ENCODE measurements around the gene PREB.

Gene PREB

DNA sequence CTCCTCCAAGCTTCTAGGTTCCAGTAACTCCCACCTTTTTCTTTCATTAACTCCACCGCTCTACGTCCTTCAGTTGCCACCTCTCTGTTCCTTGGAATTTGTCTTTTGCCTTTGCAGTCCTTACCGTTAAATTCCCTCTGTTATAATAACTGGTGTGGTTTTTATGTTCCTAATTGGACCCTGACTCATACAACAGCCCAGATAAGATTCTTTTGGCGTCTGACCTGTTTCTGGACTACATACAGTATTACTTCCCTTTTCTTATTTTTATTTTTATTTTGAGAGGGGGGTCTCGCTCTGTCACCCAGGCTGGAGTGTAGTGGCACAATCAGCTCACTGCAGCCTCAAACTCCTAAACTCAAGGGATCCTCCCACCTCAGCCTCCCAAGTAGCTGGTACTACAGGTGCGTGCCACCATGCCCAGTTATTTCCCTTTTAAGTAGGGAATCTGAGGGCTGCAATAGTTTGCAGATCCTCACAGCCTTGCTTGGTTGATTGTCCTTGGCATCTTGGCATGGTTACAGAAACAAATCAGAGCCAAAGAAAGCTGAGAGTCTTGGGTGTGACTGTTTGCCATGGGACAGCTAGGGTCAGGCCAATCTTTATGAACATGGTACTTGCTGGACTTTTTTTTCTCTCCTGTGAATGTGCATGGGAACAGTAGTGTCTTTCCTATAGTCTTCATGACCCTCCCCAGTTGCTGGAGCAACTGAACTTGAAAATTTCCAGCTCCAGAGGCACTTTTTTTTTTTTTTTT is 36.3 kb upstream of the PREB start:
- Histone ChIP-seq H3K9ac (ENCODE audit: low read depth, low read length) (no peak overlapping the region), H3K4me1 (ENCODE audit: insufficient read depth, low read length) (peaks cover 4% of the 10 kb centered on the region), H3K9me3 (ENCODE audit: insufficient read depth, low read length, severe bottlenecking) (no peaks in the 10 kb centered on the region), H4K20me1 (ENCODE audit: insufficient read depth, low read length) (no peaks in the 10 kb centered on the region), H3K4me3 (ENCODE audit: low read depth in 1 of 2, low read length in 2 of 2) (no peak overlapping the region), H3K27me3 (ENCODE audit: insufficient read depth, low read length, poor library complexity) (peaks cover 26% of the 10 kb centered on the region), H3K36me3 (ENCODE audit: insufficient read depth, low read length) (no peaks in the 10 kb centered on the region), H3K4me2 (ENCODE audit: insufficient read depth, low read length) (peak overlapping the region; percentile 58; the same call in 1 of the 2 replicates), H2AFZ (ENCODE audit: low read depth, low read length) (peak overlapping the region; percentile 42; the same call in 1 of the 2 replicates), H3K79me2 (ENCODE audit: insufficient read depth, low read length) (no peaks in the 10 kb centered on the region), H3K27ac (ENCODE audit: low read length) (no peak overlapping the region)
- DNase-seq (no peak), ATAC-seq (ENCODE audit: insufficient read depth, low read depth) (no peak)
- TF ChIP-seq EZH2 (IDR thresholded peaks at IDR 0.05; ENCODE audit: borderline replicate concordance, low read depth, low read length, severe bottlenecking): no peak
- TF ChIP-seq, protein P1, sequence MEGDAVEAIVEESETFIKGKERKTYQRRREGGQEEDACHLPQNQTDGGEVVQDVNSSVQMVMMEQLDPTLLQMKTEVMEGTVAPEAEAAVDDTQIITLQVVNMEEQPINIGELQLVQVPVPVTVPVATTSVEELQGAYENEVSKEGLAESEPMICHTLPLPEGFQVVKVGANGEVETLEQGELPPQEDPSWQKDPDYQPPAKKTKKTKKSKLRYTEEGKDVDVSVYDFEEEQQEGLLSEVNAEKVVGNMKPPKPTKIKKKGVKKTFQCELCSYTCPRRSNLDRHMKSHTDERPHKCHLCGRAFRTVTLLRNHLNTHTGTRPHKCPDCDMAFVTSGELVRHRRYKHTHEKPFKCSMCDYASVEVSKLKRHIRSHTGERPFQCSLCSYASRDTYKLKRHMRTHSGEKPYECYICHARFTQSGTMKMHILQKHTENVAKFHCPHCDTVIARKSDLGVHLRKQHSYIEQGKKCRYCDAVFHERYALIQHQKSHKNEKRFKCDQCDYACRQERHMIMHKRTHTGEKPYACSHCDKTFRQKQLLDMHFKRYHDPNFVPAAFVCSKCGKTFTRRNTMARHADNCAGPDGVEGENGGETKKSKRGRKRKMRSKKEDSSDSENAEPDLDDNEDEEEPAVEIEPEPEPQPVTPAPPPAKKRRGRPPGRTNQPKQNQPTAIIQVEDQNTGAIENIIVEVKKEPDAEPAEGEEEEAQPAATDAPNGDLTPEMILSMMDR (IDR thresholded peaks at IDR 0.05; ENCODE audit: borderline replicate concordance, extremely low read depth, low read length, poor library complexity, severe bottlenecking): no peak

DNA sequence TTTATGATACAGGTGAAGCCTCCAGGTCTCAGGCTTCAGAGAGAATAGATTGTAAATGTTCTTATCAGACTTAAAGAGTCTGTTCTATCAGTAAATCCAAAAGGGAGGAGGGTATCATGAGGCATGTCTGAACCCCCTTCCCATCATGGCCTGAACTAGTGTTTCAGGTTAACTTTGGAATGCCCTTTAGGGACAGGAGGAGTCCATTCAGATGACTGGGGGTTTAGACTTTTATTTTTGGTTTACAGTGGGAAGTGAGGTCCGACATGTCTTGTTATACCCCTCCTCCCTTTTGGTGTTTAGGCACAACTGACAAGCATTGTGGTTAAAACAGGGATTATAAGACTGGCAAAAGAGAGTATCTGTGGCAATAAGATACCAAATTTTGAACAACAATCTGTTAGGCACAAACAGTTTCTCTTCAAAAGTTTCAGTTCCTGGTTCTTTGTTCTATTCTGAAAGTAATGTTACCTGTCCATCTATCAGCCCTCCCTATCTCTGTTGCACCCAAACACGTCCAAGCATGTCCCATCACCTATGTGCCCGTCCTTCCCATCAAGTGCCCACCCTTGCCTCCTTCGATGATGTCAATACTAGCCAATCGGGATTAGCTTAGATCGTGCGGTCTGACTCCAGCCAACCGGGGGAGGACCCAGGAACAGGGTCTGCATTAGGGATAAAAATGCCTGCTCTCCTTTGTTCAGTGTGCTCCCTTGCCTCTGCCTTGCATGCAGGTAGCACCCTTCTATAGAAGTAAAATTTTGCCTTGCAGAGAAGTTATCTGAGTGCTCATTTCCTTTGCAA is 30.7 kb upstream of the PREB start:
- H3K79me2 ChIP-seq (ENCODE audit: insufficient read depth, low read length): no peaks in the 10 kb centered on the region
- peaks cover 3% of the 10 kb centered on the region for H3K27me3 ChIP-seq (ENCODE audit: insufficient read depth, low read length, poor library complexity)
- no peak overlapping the region for H3K27ac ChIP-seq (ENCODE audit: low read length)
- H4K20me1 ChIP-seq (ENCODE audit: insufficient read depth, low read length): no peaks in the 10 kb centered on the region
- no peak for ATAC-seq (ENCODE audit: insufficient read depth, low read depth)
- no peaks in the 10 kb centered on the region for H3K36me3 ChIP-seq (ENCODE audit: insufficient read depth, low read length)
- no peak for DNase-seq
- TF ChIP-seq, protein P1 (IDR thresholded peaks at IDR 0.05; ENCODE audit: borderline replicate concordance, extremely low read depth, low read length, poor library complexity, severe bottlenecking): no peak
- TF ChIP-seq EZH2 (IDR thresholded peaks at IDR 0.05; ENCODE audit: borderline replicate concordance, low read depth, low read length, severe bottlenecking): no peak
- H3K9me3 ChIP-seq (ENCODE audit: insufficient read depth, low read length, severe bottlenecking): no peaks in the 10 kb centered on the region
- no peak overlapping the region for H2AFZ ChIP-seq (ENCODE audit: low read depth, low read length)
- no peak overlapping the region for H3K4me2 ChIP-seq (ENCODE audit: insufficient read depth, low read length)
- H3K4me3 ChIP-seq (ENCODE audit: low read depth in 1 of 2, low read length in 2 of 2): no peak overlapping the region
- no peak overlapping the region for H3K9ac ChIP-seq (ENCODE audit: low read depth, low read length)
- peaks cover 3% of the 10 kb centered on the region for H3K4me1 ChIP-seq (ENCODE audit: insufficient read depth, low read length)

DNA sequence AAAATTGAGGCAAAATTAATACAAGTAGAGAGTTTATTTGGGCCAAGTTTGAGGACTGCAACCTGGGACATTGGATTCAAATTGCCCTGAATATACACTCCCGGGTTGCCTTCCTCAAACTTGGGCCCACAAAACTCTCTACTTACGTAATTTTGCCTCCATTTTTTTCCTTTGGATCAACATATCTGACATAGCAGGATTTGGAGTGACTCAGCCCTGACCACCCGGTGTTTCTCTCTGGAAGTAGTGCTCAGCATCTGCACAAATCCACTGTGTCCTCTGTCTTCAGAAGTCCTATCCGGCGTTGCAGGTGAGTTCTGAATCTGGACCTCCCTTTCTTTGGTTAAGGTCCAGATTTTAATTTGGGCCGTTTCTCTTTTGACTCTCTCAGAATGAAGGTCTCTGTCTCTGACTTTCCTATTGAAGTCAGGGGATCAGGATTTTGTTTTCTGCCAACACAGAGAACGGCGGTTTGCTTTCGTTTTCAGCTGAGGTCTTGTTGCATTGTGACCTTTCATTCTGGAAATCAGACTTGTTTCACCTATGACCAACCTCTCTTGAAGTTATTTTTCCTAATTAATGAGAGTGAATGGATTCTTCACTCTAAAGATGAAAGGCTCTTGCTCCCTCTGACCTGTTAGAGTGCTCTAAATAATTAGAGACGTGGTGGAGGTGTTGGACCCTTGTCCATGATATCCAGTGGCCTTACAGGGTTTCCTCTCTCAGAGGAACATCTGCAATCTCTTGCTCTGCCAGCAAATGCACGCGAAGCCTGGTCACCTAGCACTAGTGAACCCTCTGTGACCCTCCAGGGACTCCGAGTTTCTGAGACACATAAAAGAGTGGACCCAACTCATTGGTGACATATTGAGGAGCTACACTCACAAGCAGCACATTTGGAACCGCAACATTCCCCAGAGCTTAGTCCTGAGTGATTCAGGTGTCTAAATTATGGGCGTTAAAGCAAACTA is 28.0 kb upstream of the PREB start:
- H3K36me3 ChIP-seq (ENCODE audit: insufficient read depth, low read length): no peaks in the 10 kb centered on the region
- H4K20me1 ChIP-seq (ENCODE audit: insufficient read depth, low read length): no peaks in the 10 kb centered on the region
- no peaks in the 10 kb centered on the region for H3K9me3 ChIP-seq (ENCODE audit: insufficient read depth, low read length, severe bottlenecking)
- no peak overlapping the region for H2AFZ ChIP-seq (ENCODE audit: low read depth, low read length)
- H3K4me1 ChIP-seq (ENCODE audit: insufficient read depth, low read length): no peaks in the 10 kb centered on the region
- ATAC-seq (ENCODE audit: insufficient read depth, low read depth): no peak
- no peak for DNase-seq
- H3K4me3 ChIP-seq (ENCODE audit: low read depth in 1 of 2, low read length in 2 of 2): no peak overlapping the region
- peaks cover 3% of the 10 kb centered on the region for H3K27me3 ChIP-seq (ENCODE audit: insufficient read depth, low read length, poor library complexity)
- no peaks in the 10 kb centered on the region for H3K79me2 ChIP-seq (ENCODE audit: insufficient read depth, low read length)
- no peak overlapping the region for H3K9ac ChIP-seq (ENCODE audit: low read depth, low read length)
- no peak overlapping the region for H3K4me2 ChIP-seq (ENCODE audit: insufficient read depth, low read length)
- no peak overlapping the region for H3K27ac ChIP-seq (ENCODE audit: low read length)
- no peak for TF ChIP-seq EZH2 (IDR thresholded peaks at IDR 0.05; ENCODE audit: borderline replicate concordance, low read depth, low read length, severe bottlenecking)
- TF ChIP-seq, protein P1 (IDR thresholded peaks at IDR 0.05; ENCODE audit: borderline replicate concordance, extremely low read depth, low read length, poor library complexity, severe bottlenecking): no peak

All from DND-41 (cell line).